GM12891 (cell line): Measurements from ENCODE around the gene CSNK2A1.

Experiments used
- POLR2AphosphoS5 ChIP-seq: IDR thresholded peaks from 2 replicates; pipeline ENCODE4 v1.6.1; 2011; ENCODE audit warnings: low read depth, low read length, control low read depth
- SPI1 ChIP-seq: IDR thresholded peaks from 2 replicates; pipeline ENCODE4 v1.6.1; 2011; ENCODE audit warnings: low read depth, low read length, control low read depth
- TAF1 ChIP-seq: IDR thresholded peaks from 2 replicates; pipeline ENCODE4 v1.6.1; 2011; ENCODE audit warnings: low read depth, low read length, control low read depth

DNA sequence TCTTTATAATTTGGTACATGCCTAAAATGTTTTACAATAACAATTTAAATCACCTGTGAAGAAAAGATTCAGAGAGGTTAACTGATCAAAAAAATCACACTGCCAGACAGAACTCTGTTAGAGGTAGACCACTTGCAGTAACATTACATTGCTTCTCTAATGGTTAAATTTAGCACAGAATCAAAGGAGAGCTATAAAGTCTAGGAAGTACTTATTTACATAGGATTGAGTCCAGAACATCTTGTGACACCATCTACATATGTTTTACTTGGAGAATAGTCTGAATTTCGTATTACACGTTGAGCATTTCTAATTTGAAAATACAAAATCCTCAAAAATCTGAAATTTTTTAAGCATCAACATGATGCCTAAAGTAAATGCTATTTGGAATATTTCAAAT, 64.1 kb downstream of the CSNK2A1 start:
- TF ChIP-seq POLR2AphosphoS5: no peak
- TF ChIP-seq TAF1: no peak
- TF ChIP-seq SPI1: no peak
